Gastroesophageal sphincter (tissue), 3 donors: ENCODE data around the gene IGSF9.

Source experiments
- CTCF ChIP-seq, 4 experiments: fragments of 200-600 bp in 2 of 4; fragments of 450-650 bp in 2 of 4; sonication (generic) in 1 of 4; IDR thresholded peaks; one replicate each; pipeline ENCODE4 v1.5.1; 2017 to 2019; ENCODE audit warnings: antibody characterized with exemption in 4 of 4, mild to moderate bottlenecking in 2 of 4, moderate library complexity in 2 of 4
- POLR2A ChIP-seq, 2 donors: fragments of 450-650 bp; IDR thresholded peaks; one replicate each; pipeline ENCODE4 v1.6.1; 2017; ENCODE audit warnings: antibody characterized with exemption in 2 of 2, mild to moderate bottlenecking in 2 of 2, moderate library complexity in 1 of 2

- TF ChIP-seq POLR2A (IDR thresholded peaks at IDR 0.05) (no peak), CTCF (IDR thresholded peaks at IDR 0.05) (no peak)
These were observed 15.4 kb upstream of the IGSF9 start for GRCh38 chr1:159960721-159961381.
